HG02588 (cell line): ENCODE results near the gene FAM3D.
A peak's percentile ranks its signal among the peaks of the same experiment; 100 is the strongest.

ENCODE experiments used
- ATAC-seq: cut with Tn5 transposase; IDR thresholded peaks from one replicate; pipeline ENCODE4 v1.9.1; 2021; ENCODE audit warnings: mild to moderate bottlenecking, moderate library complexity; ENCODE audit not compliant: unreplicated experiment

Gene FAM3D

GRCh38 chr3:58657571-58658141 is 8.9 kb downstream of the FAM3D start:
- no peak for ATAC-seq

GRCh38 chr3:58657036-58657520 is 9.5 kb downstream of the FAM3D start:
- no peak for ATAC-seq

GRCh38 chr3:58656631-58657030 is 9.9 kb downstream of the FAM3D start:
- no peak for ATAC-seq

- no peak for ATAC-seq
Observed at GRCh38 chr3:58654466-58654865, 12.1 kb downstream of the FAM3D start.

GRCh38 chr3:58652624-58653023 is 13.9 kb downstream of the FAM3D start:
- ATAC-seq = no peak

GRCh38 chr3:58651276-58651675 is 15.3 kb downstream of the FAM3D start:
- ATAC-seq = no peak

GRCh38 chr3:58647381-58648141 is 19.0 kb downstream of the FAM3D start:
- no peak for ATAC-seq

- ATAC-seq = no peak
Observed at GRCh38 chr3:58646503-58646902, 20.1 kb downstream of the FAM3D start.

- ATAC-seq = no peak
Observed at GRCh38 chr3:58645726-58646125, 20.8 kb downstream of the FAM3D start.

GRCh38 chr3:58642846-58643245 is 23.7 kb downstream of the FAM3D start:
- no peak for ATAC-seq

- ATAC-seq = peak; percentile 81
Observed at GRCh38 chr3:58640700-58641372, 25.7 kb downstream of the FAM3D start.

GRCh38 chr3:58639842-58640241 is 26.7 kb downstream of the FAM3D start:
- no peak for ATAC-seq

GRCh38 chr3:58639001-58639400 is 27.6 kb downstream of the FAM3D start:
- ATAC-seq = no peak

GRCh38 chr3:58638591-58638990 is 28.0 kb downstream of the FAM3D start:
- no peak for ATAC-seq

- no peak for ATAC-seq
Observed at GRCh38 chr3:58637509-58637908, 29.1 kb downstream of the FAM3D start.

GRCh38 chr3:58635371-58636285 is 30.9 kb downstream of the FAM3D start:
- no peak for ATAC-seq

- ATAC-seq = no peak
Observed at GRCh38 chr3:58633157-58633865, 33.3 kb downstream of the FAM3D start.

- ATAC-seq = no peak
Observed at GRCh38 chr3:58631742-58632141, 34.8 kb downstream of the FAM3D start.

- ATAC-seq = no peak
Observed at GRCh38 chr3:58630710-58631092, 35.9 kb downstream of the FAM3D start.

- ATAC-seq = no peak
Observed at GRCh38 chr3:58630076-58630709, 36.4 kb downstream of the FAM3D start.
